ENCODE results near the gene KRT75.
"Not testable (repeated sequence)": the region's sequence is repeated elsewhere in the genome, so short reads cannot be mapped to it uniquely, and the experiment has no call there.

KRT75 gene
- long read RNA-seq, donor 1, result 0 reads
- long read RNA-seq, donor 2, result 0 reads
- long read RNA-seq, donor 3, result 0 reads
- long read RNA-seq, donor 4, result 0 reads
- long read RNA-seq, donor 5, result 0 reads
- long read RNA-seq, donor 6, result 0 reads
- long read RNA-seq, donor 7, result 0 reads
- long read RNA-seq, donor 8, result 0 reads

- DNase-seq, result no peak
Observed at GRCh38 chr12:52434081-52434733, at the start of gene KRT75. Gene KRT75, minus strand, starts transcription at chr12:52434371. Its CDS starts 67 bp downstream, at chr12:52434304.

- DNase-seq, result no peak
Observed at GRCh38 chr12:52480073-52480472, 45.9 kb upstream of the KRT75 start.

- no peak for DNase-seq
Observed at GRCh38 chr12:52477651-52478050, 43.5 kb upstream of the KRT75 start.

GRCh38 chr12:52474212-52474611 lies 40.0 kb upstream of the KRT75 start:
- no peak for DNase-seq

GRCh38 chr12:52473768-52474167 lies 39.6 kb upstream of the KRT75 start, which contains the start of gene KRT6C:
Gene KRT6C, minus strand, starts transcription at chr12:52473805. Its CDS starts 68 bp downstream, at chr12:52473737.
- no peak for DNase-seq

GRCh38 chr12:52469853-52470252 lies 35.7 kb upstream of the KRT75 start:
- DNase-seq, result no peak

- no peak for DNase-seq
Observed at GRCh38 chr12:52464897-52465296, 30.7 kb upstream of the KRT75 start.

GRCh38 chr12:52461693-52462092 lies 27.5 kb upstream of the KRT75 start:
- DNase-seq, result no peak

- no peak for DNase-seq
Observed at GRCh38 chr12:52458861-52459260, 24.7 kb upstream of the KRT75 start.

GRCh38 chr12:52455821-52456220 lies 21.6 kb upstream of the KRT75 start:
- DNase-seq, result no peak

GRCh38 chr12:52454411-52455201 lies 20.4 kb upstream of the KRT75 start:
- DNase-seq, result no peak

GRCh38 chr12:52452101-52452500 lies 17.9 kb upstream of the KRT75 start, which contains the start of gene KRT6B:
Gene KRT6B, minus strand, starts transcription at chr12:52452146. Its CDS starts 68 bp downstream, at chr12:52452078.
- no peak for DNase-seq

- no peak for DNase-seq
Observed at GRCh38 chr12:52448228-52448627, 14.1 kb upstream of the KRT75 start.

GRCh38 chr12:52447196-52447595 lies 13.0 kb upstream of the KRT75 start:
- not testable (repeated sequence) for DNase-seq

GRCh38 chr12:52446367-52447045 lies 12.3 kb upstream of the KRT75 start:
- DNase-seq, result no peak

GRCh38 chr12:52445876-52446275 lies 11.7 kb upstream of the KRT75 start:
- DNase-seq, result no peak

- DNase-seq, result no peak
Observed at GRCh38 chr12:52444647-52445595, 10.8 kb upstream of the KRT75 start.

GRCh38 chr12:52443966-52444365 lies 9.8 kb upstream of the KRT75 start:
- DNase-seq, result no peak

- no peak for DNase-seq
Observed at GRCh38 chr12:52442600-52443061, 8.5 kb upstream of the KRT75 start.

- DNase-seq, result no peak
Observed at GRCh38 chr12:52441320-52441911, 7.2 kb upstream of the KRT75 start.

GRCh38 chr12:52440821-52441319 lies 6.7 kb upstream of the KRT75 start:
- DNase-seq, result no peak

Measured in right kidney (tissue), 9 donors.